Neural cell (in vitro differentiated cells): Measurements from ENCODE around the gene TSSK6. TPM values are rescaled to one million over a fixed set of nuclear protein-coding genes. Genes with fewer than 3 reads are reported as not detected.

ENCODE experiments used
- H2AFZ ChIP-seq: fragments of 200-600, 300-800 bp; sonication (generic), shearing (Covaris generic); 2 replicates; pipeline ENCODE4 v1.6.0; 2014; ENCODE audit warnings: low read depth, mild to moderate bottlenecking, antibody characterized with exemption, low read length, moderate library complexity
- H3F3A ChIP-seq: fragments of 200-600 bp; shearing (Covaris generic); 2 replicates; pipeline ENCODE4 v1.6.1; 2016; ENCODE audit warnings: mild to moderate bottlenecking, moderate library complexity, mixed read lengths, antibody characterized with exemption, low read length; ENCODE audit not compliant: insufficient read depth, poor library complexity, severe bottlenecking
- H3K27ac ChIP-seq: fragments of 200-600, 300-800 bp; sonication (generic), shearing (Covaris generic); 2 replicates; pipeline ENCODE4 v1.5.1; 2014; ENCODE audit warnings: mild to moderate bottlenecking, low read length, moderate library complexity
- H3K27me3 ChIP-seq: fragments of 300-800, 200-600 bp; sonication (generic), shearing (Covaris generic); 2 replicates; pipeline ENCODE4 v1.6.0; 2014; ENCODE audit warnings: mild to moderate bottlenecking, low read depth, low read length, moderate library complexity; ENCODE audit not compliant: insufficient read depth
- H3K36me3 ChIP-seq: fragments of 300-800, 200-600 bp; sonication (generic), shearing (Covaris generic); 2 replicates; pipeline ENCODE4 v1.5.1; 2014; ENCODE audit warnings: mild to moderate bottlenecking, antibody characterized with exemption, low read length, moderate library complexity; ENCODE audit not compliant: insufficient read depth
- H3K4me2 ChIP-seq: fragments of 300-800, 200-600 bp; sonication (generic), shearing (Covaris generic); 2 replicates; pipeline ENCODE4 v1.6.0; 2014; ENCODE audit warnings: mild to moderate bottlenecking, low read length
- H3K4me3 ChIP-seq: fragments of 300-800, 200-600 bp; sonication (generic), shearing (Covaris generic); 2 replicates; pipeline ENCODE4 v1.5.1; 2014; ENCODE audit warnings: mild to moderate bottlenecking, low read length, moderate library complexity
- H3K79me2 ChIP-seq: fragments of 200-600 bp; shearing (Covaris generic); replicated peaks from 2 replicates; pipeline ENCODE4 v1.6.0; 2014; ENCODE audit warnings: mild to moderate bottlenecking, low read length, moderate library complexity; ENCODE audit not compliant: insufficient read depth
- H3K9ac ChIP-seq: fragments of 300-800, 200-600 bp; sonication (generic), shearing (Covaris generic); 2 replicates; pipeline ENCODE4 v1.6.1; 2016; ENCODE audit warnings: mild to moderate bottlenecking, low read length, mixed read lengths
- H3K9me2 ChIP-seq: fragments of 200-600 bp; shearing (Covaris generic); 2 replicates; pipeline ENCODE4 v1.6.1; 2016; ENCODE audit warnings: mild to moderate bottlenecking, low read length, mixed read lengths; ENCODE audit not compliant: insufficient read depth
- H3K9me3 ChIP-seq: fragments of 200-600, 300-800 bp; sonication (generic), shearing (Covaris generic); 2 replicates; pipeline ENCODE4 v1.6.1; 2016; ENCODE audit warnings: mild to moderate bottlenecking, mixed run types, low read length, moderate library complexity, mixed read lengths
- H4K20me1 ChIP-seq: fragments of 200-600 bp; shearing (Covaris generic); 2 replicates; pipeline ENCODE4 v1.6.1; 2016; ENCODE audit warnings: mild to moderate bottlenecking, mixed run types; ENCODE audit not compliant: insufficient read depth
- EP300 ChIP-seq: fragments of 450-650 bp; conservative IDR thresholded peaks from 2 replicates; pipeline ENCODE4 v1.6.1; 2014; ENCODE audit warnings: antibody characterized with exemption, mild to moderate bottlenecking, moderate library complexity; ENCODE audit not compliant: poor library complexity, severe bottlenecking
- EZH2 ChIP-seq: fragments of 200-600, 300-800 bp; shearing (Covaris generic), sonication (generic); IDR thresholded peaks from 2 replicates; pipeline ENCODE4 v1.6.1; 2014; ENCODE audit warnings: antibody characterized with exemption, low read length, borderline replicate concordance, mild to moderate bottlenecking; ENCODE audit not compliant: insufficient read depth, poor library complexity, severe bottlenecking
- MXI1 ChIP-seq: fragments of 450-650 bp; conservative IDR thresholded peaks from 2 replicates; pipeline ENCODE4 v1.6.1; 2014; ENCODE audit warnings: antibody characterized with exemption, mild to moderate bottlenecking; ENCODE audit not compliant: poor library complexity, severe bottlenecking
- POLR2AphosphoS5 ChIP-seq: IDR thresholded peaks from 2 replicates; pipeline ENCODE4 v1.6.1; 2012
- RAD21 ChIP-seq: fragments of 450-650 bp; conservative IDR thresholded peaks from 2 replicates; pipeline ENCODE4 v1.6.1; 2014; ENCODE audit warnings: antibody characterized with exemption, mild to moderate bottlenecking, moderate library complexity
- REST ChIP-seq: IDR thresholded peaks from 2 replicates; pipeline ENCODE4 v1.6.1; 2012; ENCODE audit warnings: borderline replicate concordance
- SMC3 ChIP-seq: fragments of 450-650 bp; conservative IDR thresholded peaks from 2 replicates; pipeline ENCODE4 v1.6.1; 2014; ENCODE audit warnings: antibody characterized with exemption, mild to moderate bottlenecking, moderate library complexity; ENCODE audit not compliant: poor library complexity
- TAF1 ChIP-seq: IDR thresholded peaks from 2 replicates; pipeline ENCODE4 v1.6.1; 2012; ENCODE audit warnings: low read depth
- polyA plus RNA-seq: library from polyadenylated mRNA; depleted of rRNA; stranded (reverse); fragments of >200 nt; gene quantifications from 2 replicates; pipeline ENCODE4 v1.2.3, GENCODE V29; 2014
- TF ChIP-seq, protein P1 (sequence below): fragments of 450-650 bp; IDR thresholded peaks from 2 replicates; pipeline ENCODE4 v1.5.1; 2014; ENCODE audit warnings: antibody characterized with exemption, mild to moderate bottlenecking, moderate library complexity; ENCODE audit not compliant: poor library complexity, severe bottlenecking

The TSSK6 gene
- polyA plus RNA-seq, 1 donor from 2014 or later: 5.3 TPM

- no peak overlapping the region for H3K27ac ChIP-seq
- no peak overlapping the region for H3K4me3 ChIP-seq
- no peaks in the 10 kb centered on the region for H3K9me3 ChIP-seq
- H3K27me3 ChIP-seq: no peaks in the 10 kb centered on the region
- no peak overlapping the region for H3K9ac ChIP-seq
- H3K36me3 ChIP-seq: no peaks in the 10 kb centered on the region
- TF ChIP-seq RAD21 (no peak), EZH2 (no peak), MXI1 (no peak), REST (no peak)
- TF ChIP-seq, protein P1, sequence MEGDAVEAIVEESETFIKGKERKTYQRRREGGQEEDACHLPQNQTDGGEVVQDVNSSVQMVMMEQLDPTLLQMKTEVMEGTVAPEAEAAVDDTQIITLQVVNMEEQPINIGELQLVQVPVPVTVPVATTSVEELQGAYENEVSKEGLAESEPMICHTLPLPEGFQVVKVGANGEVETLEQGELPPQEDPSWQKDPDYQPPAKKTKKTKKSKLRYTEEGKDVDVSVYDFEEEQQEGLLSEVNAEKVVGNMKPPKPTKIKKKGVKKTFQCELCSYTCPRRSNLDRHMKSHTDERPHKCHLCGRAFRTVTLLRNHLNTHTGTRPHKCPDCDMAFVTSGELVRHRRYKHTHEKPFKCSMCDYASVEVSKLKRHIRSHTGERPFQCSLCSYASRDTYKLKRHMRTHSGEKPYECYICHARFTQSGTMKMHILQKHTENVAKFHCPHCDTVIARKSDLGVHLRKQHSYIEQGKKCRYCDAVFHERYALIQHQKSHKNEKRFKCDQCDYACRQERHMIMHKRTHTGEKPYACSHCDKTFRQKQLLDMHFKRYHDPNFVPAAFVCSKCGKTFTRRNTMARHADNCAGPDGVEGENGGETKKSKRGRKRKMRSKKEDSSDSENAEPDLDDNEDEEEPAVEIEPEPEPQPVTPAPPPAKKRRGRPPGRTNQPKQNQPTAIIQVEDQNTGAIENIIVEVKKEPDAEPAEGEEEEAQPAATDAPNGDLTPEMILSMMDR: no peak
- H3F3A ChIP-seq: no peaks in the 10 kb centered on the region
- H3K79me2 ChIP-seq: no peaks in the 10 kb centered on the region
- no peak overlapping the region for H2AFZ ChIP-seq
- H3K4me2 ChIP-seq: no peak overlapping the region
- H4K20me1 ChIP-seq: no peaks in the 10 kb centered on the region
- H3K9me2 ChIP-seq: no peaks in the 10 kb centered on the region
These were observed 29.1 kb upstream of the TSSK6 start for GRCh38 chr19:19544257-19544953.

DNA sequence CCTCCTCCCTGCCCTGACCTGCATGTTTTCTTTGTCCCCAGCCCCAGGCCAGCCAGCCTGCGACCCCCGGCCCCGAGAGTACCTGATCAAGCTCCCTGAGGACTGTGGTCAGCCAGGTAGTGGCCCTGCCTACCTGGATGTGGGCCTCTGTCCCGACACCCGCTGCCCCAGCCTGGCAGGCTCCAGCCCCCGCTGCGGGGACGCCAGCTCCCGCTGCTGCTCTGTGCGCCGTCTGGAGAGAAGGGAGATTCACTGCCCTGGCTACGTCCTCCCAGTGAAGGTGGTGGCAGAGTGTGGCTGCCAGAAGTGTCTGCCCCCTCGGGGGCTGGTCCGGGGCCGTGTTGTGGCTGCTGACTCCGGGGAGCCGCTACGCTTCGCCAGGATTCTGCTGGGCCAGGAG, 28.3 kb upstream of the TSSK6 start:
- Histone ChIP-seq H4K20me1 (no peaks in the 10 kb centered on the region), H3K9ac (no peak overlapping the region), H2AFZ (no peak overlapping the region), H3K4me2 (no peak overlapping the region), H3K9me2 (no peaks in the 10 kb centered on the region), H3K9me3 (no peaks in the 10 kb centered on the region), H3K4me3 (no peak overlapping the region), H3K79me2 (no peaks in the 10 kb centered on the region), H3K27ac (no peak overlapping the region), H3F3A (no peaks in the 10 kb centered on the region), H3K27me3 (no peaks in the 10 kb centered on the region), H3K36me3 (no peaks in the 10 kb centered on the region)
- no peak for TF ChIP-seq EZH2
- no peak for TF ChIP-seq RAD21
- TF ChIP-seq, protein P1: no peak
- no peak for TF ChIP-seq POLR2AphosphoS5
- TF ChIP-seq REST: no peak
- no peak for TF ChIP-seq EP300
- TF ChIP-seq TAF1: no peak
- no peak for TF ChIP-seq MXI1
- no peak for TF ChIP-seq SMC3
